GM12878 (cell line): ENCODE data around the gene TTLL8. TPM values are rescaled to one million over a fixed set of nuclear protein-coding genes. Genes with fewer than 3 reads are reported as not detected.

ENCODE experiments used
- ATAC-seq: fragments of 200-7000 bp; cut with Tn5 transposase; 3 replicates; pipeline ENCODE4 v1.9.1; 2020; ENCODE audit warnings: mild to moderate bottlenecking, moderate library complexity
- BruUV-seq: library from RNA; stranded (reverse); fragments of 400-500 nt; replicated peaks from 2 replicates; lab custom pipeline; 2021; lab: Mats Ljungman, UMichigan
- CTCF ChIA-PET: fragments of 300-600 bp; sonication (Branson Sonifier 250); formaldehyde crosslinking; extraction: SDS; loops from one replicate; lab custom pipeline; 2021; ENCODE audit warnings: inconsistent platforms; lab: Yijun Ruan, JAX
- POLR2A ChIA-PET: fragments of 350-600 bp; formaldehyde crosslinking; extraction: SDS; loops from one replicate; lab custom pipeline; 2021; ENCODE audit warnings: inconsistent platforms; lab: Charles Lee
- RAD21 ChIA-PET: fragments of 300-600 bp; sonication (Branson Sonifier 250); formaldehyde crosslinking; loops from one replicate; lab custom pipeline; 2023; ENCODE audit warnings: antibody characterized with exemption; ENCODE audit not compliant: unreplicated experiment; lab: Charles Lee
- SMC1A ChIA-PET: fragments of 300-600 bp; sonication (Branson Sonifier 250); formaldehyde crosslinking; loops from one replicate; lab custom pipeline; 2023; ENCODE audit not compliant: unreplicated experiment, uncharacterized antibody; lab: Charles Lee
- DNase-seq: peaks from one replicate; pipeline ENCODE4 v3.0.0-alpha.2; 2011; ENCODE audit warnings: low read depth, low spot score
- FAIRE-seq: peaks from 3 replicates; lab custom pipeline; 2011; peaks lifted over from hg19 to GRCh38; lab: Jason Lieb, UNC
- H2AFZ ChIP-seq: 2 replicates; pipeline ENCODE4 v1.6.0; 2011; ENCODE audit warnings: low read depth, low read length, control low read depth; ENCODE audit not compliant: control insufficient read depth
- H3K27ac ChIP-seq: 2 replicates; pipeline ENCODE4 v1.5.1; 2011; ENCODE audit warnings: control low read depth; ENCODE audit not compliant: control insufficient read depth, insufficient read depth
- H3K27me3 ChIP-seq, 2 experiments: replicated peaks in 1 of 2; 2 replicates each; pipeline versions ENCODE4 v1.6.0 to v1.6.1; 2011; ENCODE audit warnings: low read length in 1 of 2; ENCODE audit not compliant: control insufficient read depth in 2 of 2, insufficient read depth in 2 of 2
- H3K36me3 ChIP-seq, 2 experiments: 2 replicates each; pipeline ENCODE4 v1.5.1; 2011; ENCODE audit warnings: low read length in 1 of 2; ENCODE audit not compliant: control insufficient read depth in 2 of 2, insufficient read depth in 2 of 2
- H3K4me1 ChIP-seq: 2 replicates; pipeline ENCODE4 v1.6.1; 2011; ENCODE audit warnings: mild to moderate bottlenecking, low read length, moderate library complexity, mixed read lengths; ENCODE audit not compliant: control insufficient read depth, insufficient read depth
- H3K4me2 ChIP-seq: 2 replicates; pipeline ENCODE4 v1.6.0; 2011; ENCODE audit warnings: control low read depth; ENCODE audit not compliant: control insufficient read depth, insufficient read depth
- H3K4me3 ChIP-seq: fragments of 200-600 bp; sonication (generic); 2 replicates; pipeline ENCODE4 v1.5.1; 2016
- H3K79me2 ChIP-seq: 2 replicates; pipeline ENCODE4 v1.6.0; 2011; ENCODE audit warnings: low read length; ENCODE audit not compliant: control insufficient read depth, insufficient read depth
- H3K9ac ChIP-seq: 2 replicates; pipeline ENCODE4 v1.8.0; 2011; ENCODE audit warnings: low read length, control low read depth, mixed read lengths; ENCODE audit not compliant: control insufficient read depth, insufficient read depth
- H3K9me3 ChIP-seq: replicated peaks from 3 replicates; pipeline ENCODE4 v1.5.1; 2011; ENCODE audit warnings: mild to moderate bottlenecking, low read length; ENCODE audit not compliant: control insufficient read depth, insufficient read depth
- H4K20me1 ChIP-seq: 2 replicates; pipeline ENCODE4 v1.6.0; 2011; ENCODE audit not compliant: control insufficient read depth, insufficient read depth
- ATF2 ChIP-seq: IDR thresholded peaks from 2 replicates; pipeline ENCODE4 v1.6.1; 2012; ENCODE audit warnings: low read length, inconsistent platforms
- BACH1 ChIP-seq: fragments of 450-650 bp; IDR thresholded peaks from 2 replicates; pipeline ENCODE4 v1.6.1; 2017; ENCODE audit warnings: mild to moderate bottlenecking, borderline replicate concordance
- BMI1 ChIP-seq: fragments of 450-650 bp; IDR thresholded peaks from 2 replicates; pipeline ENCODE4 v1.6.1; 2016; ENCODE audit warnings: mild to moderate bottlenecking, moderate library complexity, borderline replicate concordance
- EP300 ChIP-seq, 2 experiments: fragments of 150-350 bp in 1 of 2; IDR thresholded peaks; 2 replicates each; pipeline ENCODE4 v1.6.1; 2011 to 2012; ENCODE audit warnings: low read depth in 2 of 2, low read length in 2 of 2, borderline replicate concordance in 1 of 2, improper control_type of control experiment in 1 of 2, inconsistent platforms in 1 of 2; ENCODE audit not compliant: control insufficient read depth in 1 of 2
- ETV6 ChIP-seq, 2 experiments: fragments of 450-650 bp in 1 of 2; IDR thresholded peaks in 1 of 2; conservative IDR thresholded peaks in 1 of 2; 2 replicates each; pipeline ENCODE4 v1.6.1; 2014; ENCODE audit warnings: antibody characterized with exemption in 1 of 2, borderline replicate concordance in 1 of 2, low read depth in 1 of 2, mild to moderate bottlenecking in 1 of 2, moderate library complexity in 1 of 2
- FOXM1 ChIP-seq: IDR thresholded peaks from 2 replicates; pipeline ENCODE4 v1.6.1; 2012; ENCODE audit warnings: low read depth, mild to moderate bottlenecking, inconsistent platforms, low read length, moderate library complexity
- HDGF ChIP-seq: fragments of 450-650 bp; IDR thresholded peaks from 2 replicates; pipeline ENCODE4 v1.6.1; 2016; ENCODE audit warnings: antibody characterized with exemption
- KLF5 ChIP-seq: fragments of 450-650 bp; IDR thresholded peaks from 2 replicates; pipeline ENCODE4 v1.6.1; 2014; ENCODE audit warnings: mild to moderate bottlenecking; ENCODE audit not compliant: partially characterized antibody
- LARP7 ChIP-seq: fragments of 450-650 bp; IDR thresholded peaks from 2 replicates; pipeline ENCODE4 v1.6.1; 2017; ENCODE audit warnings: mild to moderate bottlenecking
- MEF2B ChIP-seq: fragments of 450-650 bp; IDR thresholded peaks from 2 replicates; pipeline ENCODE4 v1.6.1; 2018; ENCODE audit warnings: mild to moderate bottlenecking, moderate library complexity; ENCODE audit not compliant: partially characterized antibody, poor library complexity, severe bottlenecking
- MLLT1 ChIP-seq: fragments of 450-650 bp; IDR thresholded peaks from 2 replicates; pipeline ENCODE4 v1.6.1; 2016; ENCODE audit warnings: mild to moderate bottlenecking
- PAX8 ChIP-seq: fragments of 450-650 bp; IDR thresholded peaks from 2 replicates; pipeline ENCODE4 v1.6.1; 2017; ENCODE audit warnings: mild to moderate bottlenecking, moderate library complexity
- RAD21 ChIP-seq: IDR thresholded peaks from 2 replicates; pipeline ENCODE4 v1.6.1; 2011; ENCODE audit warnings: mild to moderate bottlenecking, low read depth, low read length, moderate library complexity; ENCODE audit not compliant: insufficient read depth
- RELB ChIP-seq: fragments of 450-650 bp; IDR thresholded peaks from 2 replicates; pipeline ENCODE4 v1.6.1; 2017; ENCODE audit warnings: low read depth, mild to moderate bottlenecking, moderate library complexity
- SMAD1 ChIP-seq: fragments of 450-650 bp; IDR thresholded peaks from 2 replicates; pipeline ENCODE4 v1.6.1; 2018; ENCODE audit warnings: mild to moderate bottlenecking, low read depth; ENCODE audit not compliant: partially characterized antibody
- SPI1 ChIP-seq: IDR thresholded peaks from 2 replicates; pipeline ENCODE4 v1.6.1; 2011; ENCODE audit warnings: low read depth, mild to moderate bottlenecking, low read length, moderate library complexity, borderline replicate concordance; ENCODE audit not compliant: insufficient read depth
- SREBF1 ChIP-seq: IDR thresholded peaks from 2 replicates; pipeline ENCODE4 v1.6.1; 2012; ENCODE audit warnings: mild to moderate bottlenecking, low read length
- SUZ12 ChIP-seq: fragments of 200-600 bp; sonication (generic); IDR thresholded peaks from one replicate; pipeline ENCODE4 v1.6.1; 2018; ENCODE audit warnings: antibody characterized with exemption, mild to moderate bottlenecking; ENCODE audit not compliant: unreplicated experiment
- ZNF217 ChIP-seq: fragments of 450-650 bp; IDR thresholded peaks from 2 replicates; pipeline ENCODE4 v1.6.1; 2017; ENCODE audit warnings: antibody characterized with exemption, mild to moderate bottlenecking
- WGBS: methylation state at CpG from one replicate; pipeline ENCODE4 v1.1.6; 2016; ENCODE audit warnings: low lambda C conversion rate; ENCODE audit not compliant: insufficient replicate concordance, insufficient coverage; ENCODE audit errors: missing lambda C conversion rate; 5-methylcytosine and 5-hydroxymethylcytosine counted together
- in situ Hi-C: fragments of 300-500 bp; cut with MboI; formaldehyde crosslinking; loops from 9 replicates; pipeline ENCODE4 v1.14.3; 2018; ENCODE audit warnings: mixed read lengths
- intact Hi-C: fragments of 100-400 bp; cut with micrococcal nuclease; formaldehyde crosslinking; loops from one replicate; pipeline ENCODE4 v1.14.2; 2022; ENCODE audit not compliant: unreplicated experiment
- polyA plus RNA-seq, 11 experiments: library from polyadenylated mRNA; depleted of rRNA in 4 of 11; unstranded in 6 of 11; stranded (reverse) in 5 of 11; fragments of >200 nt; fragmentation: Nextera tagmentation in 4 of 11; fragmentation: Illumina TruSeq in 1 of 11; extraction: Ambion mirVana in 4 of 11; extraction: Trizol in 1 of 11; gene quantifications; 1 replicate in 1 of 11; 2 replicates in 10 of 11; pipeline versions ENCODE4 v1.2.1 to v1.2.3, GENCODE V29; 2011 to 2016; ENCODE audit warnings: inconsistent platforms in 2 of 11, missing spikeins in 2 of 11, low read depth in 1 of 11
- total RNA-seq, 4 experiments: library from RNA; depleted of rRNA in 3 of 4; stranded (reverse); fragments of >200 nt in 3 of 4; fragmentation: Illumina TruSeq in 1 of 4; extraction: Trizol in 1 of 4; gene quantifications; 2 replicates each; pipeline versions ENCODE4 v1.2.1 to v1.2.3, GENCODE V29; 2013 to 2021

Gene TTLL8
- total and polyA plus RNA-seq, 10 of the 15 experiments (the other 5 are each of a cell fraction or from before 2014, with no cell fraction given), result not detected

- TF ChIP-seq RELB (no peak), EP300 (IDR thresholded peaks at IDR 0.05; ENCODE audit: borderline replicate concordance in 1 of 2, control insufficient read depth in 1 of 2, low read depth in 2 of 2, low read length in 2 of 2) (no peak), ZNF217 (no peak), ATF2 (no peak)
These were observed 13.5 kb upstream of the TTLL8 start (continued) for GRCh38 chr22:50071432-50072166.

GRCh38 chr22:50070366-50070765 lies 12.3 kb upstream of the TTLL8 start:
- RAD21 ChIA-PET, result no interaction called here
- no peak for TF ChIP-seq BMI1
- TF ChIP-seq PAX8, result no peak
- no peak for TF ChIP-seq MLLT1
- no peak for TF ChIP-seq BACH1
- TF ChIP-seq RAD21, result no peak
- no peak for TF ChIP-seq SMAD1
- no peak for TF ChIP-seq FOXM1
- TF ChIP-seq SREBF1, result no peak
- no peak for TF ChIP-seq SUZ12
- TF ChIP-seq HDGF, result no peak
- no peak for TF ChIP-seq KLF5
- TF ChIP-seq SPI1, result no peak
- TF ChIP-seq ZNF217, result no peak
- no peak for TF ChIP-seq MEF2B
- TF ChIP-seq LARP7, result no peak
- TF ChIP-seq ETV6 (conservative IDR thresholded peaks at IDR 0.05 in 1 of 2, IDR thresholded peaks at IDR 0.05 in 1 of 2; ENCODE audit: borderline replicate concordance in 1 of 2, low read depth in 1 of 2), result no peak

More at GRCh38 chr22:50070366-50070765, 12.3 kb upstream of the TTLL8 start:
- Histone ChIP-seq H3K4me3 (no peak overlapping the region), H3K36me3 (no peaks in the 10 kb centered on the region), H3K4me1 (no peaks in the 10 kb centered on the region), H3K27ac (no peak overlapping the region), H3K27me3 (no peaks in the 10 kb centered on the region; a peak in 2 of 4 replicates), H3K9me3 (no peaks in the 10 kb centered on the region), H2AFZ (no peak overlapping the region), H3K4me2 (no peak overlapping the region), H3K79me2 (no peaks in the 10 kb centered on the region), H3K9ac (no peak overlapping the region), H4K20me1 (no peaks in the 10 kb centered on the region)
- intact Hi-C loops, result no loop called here
- in situ Hi-C loops, result no loop called here
- FAIRE-seq (no peak), DNase-seq (no peak), ATAC-seq (no peak)
- SMC1A ChIA-PET, result no interaction called here
- POLR2A ChIA-PET, result no interaction called here
- BruUV-seq, result no TSS peak
- CTCF ChIA-PET, result no interaction called here
- 11% methylated on average over 7 of the region's 8 CpGs for WGBS
